Uterus (tissue), 4 donors: ENCODE results near the gene ADGRA3. TPM values are rescaled to one million over a fixed set of nuclear protein-coding genes. Genes with fewer than 3 reads are reported as not detected.

ENCODE experiments used
- DNase-seq, 2 donors: peaks; one replicate each; pipeline ENCODE4 v3.0.0-alpha.2; 2019 to 2020
- H3K27ac ChIP-seq, 2 donors: fragments of 200-600 bp; sonication (generic); 1 replicate in 1 of 2; 2 replicates in 1 of 2; pipeline ENCODE4 v1.5.1; 2016 to 2018
- H3K27me3 ChIP-seq, 2 donors: fragments of 200-600 bp; sonication (generic); one replicate each; pipeline ENCODE4 v1.5.1; 2018 to 2019; ENCODE audit warnings: control low read depth in 1 of 2
- H3K36me3 ChIP-seq, 2 donors: fragments of 200-600 bp; sonication (generic); one replicate each; pipeline ENCODE4 v1.5.1; 2019; ENCODE audit warnings: control low read depth in 1 of 2
- H3K4me1 ChIP-seq, 2 donors: fragments of 200-600 bp; sonication (generic); one replicate each; pipeline ENCODE4 v1.5.1; 2018 to 2019; ENCODE audit warnings: control low read depth in 1 of 2
- H3K4me3 ChIP-seq, 2 donors: fragments of 200-600 bp; sonication (generic); 1 replicate in 1 of 2; 2 replicates in 1 of 2; pipeline ENCODE4 v1.5.1; 2018 to 2019; ENCODE audit warnings: mild to moderate bottlenecking in 1 of 2
- H3K9me3 ChIP-seq, 2 donors: fragments of 200-600 bp; sonication (generic); one replicate each; pipeline ENCODE4 v1.5.1; 2019; ENCODE audit warnings: control low read depth in 1 of 2
- POLR2A ChIP-seq, 2 donors: fragments of 450-650 bp; IDR thresholded peaks; one replicate each; pipeline ENCODE4 v1.6.1; 2016; ENCODE audit warnings: antibody characterized with exemption in 2 of 2, mild to moderate bottlenecking in 1 of 2, moderate library complexity in 1 of 2
- intact Hi-C: fragments of 100-400 bp; cut with DNase I; formaldehyde crosslinking; loops from one replicate; pipeline ENCODE4 v1.15.1; 2023; ENCODE audit warnings: low total_unique reads
- total RNA-seq, 4 donors: library from RNA; depleted of rRNA in 3 of 4; stranded (reverse); fragments of >200 nt in 3 of 4; gene quantifications; one replicate each; pipeline versions ENCODE4 v1.1.0 to v1.2.4, GENCODE V29; 2014 to 2023
- TF ChIP-seq, protein P1 (sequence below), 4 experiments: fragments of 200-600 bp in 2 of 4; fragments of 450-650 bp in 2 of 4; sonication (generic) in 2 of 4; IDR thresholded peaks; one replicate each; pipeline ENCODE4 v1.5.1; 2016 to 2019; ENCODE audit warnings: antibody characterized with exemption in 4 of 4, mild to moderate bottlenecking in 2 of 4, moderate library complexity in 1 of 4
- donor health status: DM: yes; HTN: yes; CAD: no.

The ADGRA3 gene
- total RNA-seq, 4 donors from 2014 or later: 35.3 to 103 (median 45.4) TPM

DNA sequence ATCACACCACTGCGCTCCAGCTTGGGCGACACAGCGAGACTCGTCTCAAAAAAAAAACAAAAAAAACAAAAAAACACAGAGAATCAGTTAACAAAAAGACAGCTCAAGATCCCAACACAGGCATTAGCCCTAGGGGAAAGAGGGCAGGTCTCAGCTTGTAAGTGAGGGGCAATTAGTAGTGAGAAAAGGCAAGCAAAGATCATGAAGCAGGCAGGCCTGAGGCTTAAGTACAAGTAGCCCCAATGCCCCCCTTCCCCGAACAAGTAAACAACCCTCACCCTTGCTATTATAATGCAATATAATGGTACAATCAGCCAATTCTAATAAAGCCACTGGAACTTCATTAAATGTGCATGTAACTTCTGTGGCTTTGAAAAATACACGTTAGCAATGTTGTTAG, 17.0 kb downstream of the ADGRA3 start:
- intact Hi-C loops: no loop called here
- TF ChIP-seq, protein P1, sequence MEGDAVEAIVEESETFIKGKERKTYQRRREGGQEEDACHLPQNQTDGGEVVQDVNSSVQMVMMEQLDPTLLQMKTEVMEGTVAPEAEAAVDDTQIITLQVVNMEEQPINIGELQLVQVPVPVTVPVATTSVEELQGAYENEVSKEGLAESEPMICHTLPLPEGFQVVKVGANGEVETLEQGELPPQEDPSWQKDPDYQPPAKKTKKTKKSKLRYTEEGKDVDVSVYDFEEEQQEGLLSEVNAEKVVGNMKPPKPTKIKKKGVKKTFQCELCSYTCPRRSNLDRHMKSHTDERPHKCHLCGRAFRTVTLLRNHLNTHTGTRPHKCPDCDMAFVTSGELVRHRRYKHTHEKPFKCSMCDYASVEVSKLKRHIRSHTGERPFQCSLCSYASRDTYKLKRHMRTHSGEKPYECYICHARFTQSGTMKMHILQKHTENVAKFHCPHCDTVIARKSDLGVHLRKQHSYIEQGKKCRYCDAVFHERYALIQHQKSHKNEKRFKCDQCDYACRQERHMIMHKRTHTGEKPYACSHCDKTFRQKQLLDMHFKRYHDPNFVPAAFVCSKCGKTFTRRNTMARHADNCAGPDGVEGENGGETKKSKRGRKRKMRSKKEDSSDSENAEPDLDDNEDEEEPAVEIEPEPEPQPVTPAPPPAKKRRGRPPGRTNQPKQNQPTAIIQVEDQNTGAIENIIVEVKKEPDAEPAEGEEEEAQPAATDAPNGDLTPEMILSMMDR (IDR thresholded peaks at IDR 0.05): no peak
- no peak for DNase-seq

DNA sequence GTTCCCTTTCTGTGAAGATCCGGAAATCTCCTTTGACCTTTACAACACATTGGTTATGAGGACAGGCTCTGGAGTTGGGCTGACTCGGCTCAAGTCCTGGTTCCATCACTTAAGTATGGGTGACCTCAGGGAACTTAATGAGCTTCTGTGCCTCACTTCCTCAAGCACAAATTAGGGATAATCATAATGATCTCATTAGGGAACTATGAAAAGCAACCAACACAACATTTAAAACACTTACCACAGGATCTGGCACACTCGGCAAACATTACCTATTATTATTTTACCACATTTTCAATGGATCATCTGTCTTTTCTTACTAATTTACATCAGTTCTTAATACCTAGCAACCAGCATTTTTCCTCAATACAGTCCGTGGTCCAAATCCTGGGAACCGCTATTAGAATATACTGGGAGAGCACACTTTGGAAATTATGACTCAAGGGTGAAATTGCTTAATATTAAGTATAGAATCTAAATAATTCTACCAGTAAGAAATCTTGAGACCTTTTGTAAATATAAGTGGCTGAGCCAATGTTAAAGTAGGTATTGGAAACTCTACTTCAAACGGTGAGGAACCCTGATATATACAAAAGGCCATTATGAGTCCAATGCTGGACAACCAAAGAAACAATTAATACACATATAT, 19.6 kb downstream of the ADGRA3 start:
- H3K27ac ChIP-seq: no peak overlapping the region
- intact Hi-C loops: no loop called here

More for the DNA sequence above, 17.0 kb downstream of the ADGRA3 start:
- Histone ChIP-seq H3K9me3 (no peaks in the 10 kb centered on the region), H3K4me3 (no peak overlapping the region), H3K27ac (no peak overlapping the region), H3K27me3 (no peaks in the 10 kb centered on the region), H3K36me3 (no peaks in the 10 kb centered on the region), H3K4me1 (peaks cover 0 to 4% of the 10 kb centered on the region in 2 donors)

DNA sequence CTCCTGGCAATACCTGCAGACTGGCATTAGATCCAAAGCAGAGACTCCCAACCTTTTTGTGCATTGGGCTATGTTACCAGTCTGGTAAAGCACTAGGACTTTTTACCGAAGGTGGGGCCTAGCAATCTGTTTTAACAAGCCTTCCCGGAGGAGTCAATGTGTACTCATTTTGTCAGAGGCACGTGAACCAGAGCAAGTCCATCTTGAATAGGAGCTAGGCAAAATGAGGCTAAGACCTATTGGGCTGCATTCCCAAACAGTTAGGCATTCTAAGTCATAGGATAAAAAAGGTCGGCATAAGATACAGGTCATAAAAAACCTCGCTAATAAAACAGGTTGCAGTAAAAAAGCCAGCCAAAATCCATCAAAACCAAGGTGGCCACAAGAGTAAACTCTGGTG, 22.3 kb downstream of the ADGRA3 start:
- Histone ChIP-seq H3K4me1 (no peaks in the 10 kb centered on the region), H3K36me3 (no peaks in the 10 kb centered on the region), H3K27ac (no peak overlapping the region), H3K27me3 (no peaks in the 10 kb centered on the region), H3K4me3 (no peak overlapping the region), H3K9me3 (no peaks in the 10 kb centered on the region)
- TF ChIP-seq, protein P1 (IDR thresholded peaks at IDR 0.05): no peak
- no peak for TF ChIP-seq POLR2A (IDR thresholded peaks at IDR 0.05)
- intact Hi-C loops: no loop called here
- no peak for DNase-seq

More for the DNA sequence above, 19.6 kb downstream of the ADGRA3 start:
- Histone ChIP-seq H3K4me3 (no peak overlapping the region), H3K9me3 (no peaks in the 10 kb centered on the region), H3K27me3 (no peaks in the 10 kb centered on the region), H3K4me1 (no peaks in the 10 kb centered on the region), H3K36me3 (no peaks in the 10 kb centered on the region)
- no peak for TF ChIP-seq POLR2A (IDR thresholded peaks at IDR 0.05)
- TF ChIP-seq, protein P1 (IDR thresholded peaks at IDR 0.05): no peak
- DNase-seq: no peak

DNA sequence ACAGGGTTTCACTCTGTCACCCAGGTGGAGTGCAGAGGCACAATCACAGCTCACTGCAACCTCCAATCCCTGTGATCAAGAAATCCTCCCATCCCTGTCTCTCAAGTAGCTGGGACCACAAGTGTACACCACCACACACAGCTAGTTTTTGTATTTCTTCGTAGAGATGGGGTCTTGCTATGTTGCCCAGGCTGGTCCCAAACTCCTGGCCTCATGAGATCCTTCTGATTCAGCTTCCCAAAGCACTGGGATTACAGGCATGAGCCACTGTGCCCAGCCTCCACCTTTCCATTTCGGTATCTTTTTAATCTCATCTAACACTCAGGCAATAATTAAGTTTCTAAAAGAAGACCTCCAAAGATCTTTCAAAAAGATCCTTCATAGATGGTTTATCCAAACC, 22.9 kb downstream of the ADGRA3 start:
- Histone ChIP-seq H3K27me3 (no peaks in the 10 kb centered on the region), H3K4me1 (no peaks in the 10 kb centered on the region), H3K36me3 (no peaks in the 10 kb centered on the region), H3K27ac (no peak overlapping the region), H3K4me3 (no peak overlapping the region), H3K9me3 (no peaks in the 10 kb centered on the region)
- intact Hi-C loops: no loop called here
- TF ChIP-seq, protein P1 (IDR thresholded peaks at IDR 0.05): no peak
- no peak for TF ChIP-seq POLR2A (IDR thresholded peaks at IDR 0.05)
- no peak for DNase-seq

DNA sequence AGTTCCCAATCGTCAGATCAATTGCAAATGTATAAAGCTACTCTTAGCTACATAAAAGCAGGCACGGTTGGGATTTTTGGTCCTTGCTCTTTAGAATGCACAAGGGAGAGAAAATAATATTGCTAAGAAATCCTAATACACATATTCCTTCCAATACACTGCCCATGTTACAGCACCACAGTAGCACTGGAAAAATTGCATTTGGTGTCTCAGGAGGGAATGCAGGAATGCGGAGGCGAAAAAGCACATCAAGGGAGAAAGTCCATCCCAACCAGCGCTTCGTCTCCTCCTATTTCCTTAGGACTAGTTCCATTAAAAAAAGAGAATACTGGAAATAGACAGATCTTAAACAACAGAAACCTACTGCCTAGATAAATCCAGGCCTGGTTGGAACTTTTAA, 23.9 kb downstream of the ADGRA3 start:
- TF ChIP-seq, protein P1 (IDR thresholded peaks at IDR 0.05): no peak
- TF ChIP-seq POLR2A (IDR thresholded peaks at IDR 0.05): no peak
- no peak overlapping the region for H3K27ac ChIP-seq
- H3K9me3 ChIP-seq: no peaks in the 10 kb centered on the region
- no peaks in the 10 kb centered on the region for H3K27me3 ChIP-seq
- no peaks in the 10 kb centered on the region for H3K36me3 ChIP-seq
- no peak overlapping the region for H3K4me3 ChIP-seq
- H3K4me1 ChIP-seq: no peaks in the 10 kb centered on the region
- intact Hi-C loops: no loop called here
- DNase-seq: no peak
